Measurements from ENCODE around the gene BHMT. TPM values are rescaled to one million over a fixed set of nuclear protein-coding genes. Genes with fewer than 3 reads are reported as not detected.
"Not testable (repeated sequence)": the region's sequence is repeated elsewhere in the genome, so short reads cannot be mapped to it uniquely, and the experiment has no call there.

Gene BHMT
- total RNA-seq, 2 experiments from 2014 or later = not detected

GRCh38 chr5:79171635-79172245, 60.1 kb downstream of the BHMT start:
- ChIA-PET POLR2A (no interaction called here), CTCF (ENCODE audit: unreplicated experiment) (no interaction called here)
- Histone ChIP-seq H3K4me2 (ENCODE audit: low read length) (no peak overlapping the region), H3K9me2 (ENCODE audit: insufficient read depth, low read length) (no peaks in the 10 kb centered on the region), H2AFZ (ENCODE audit: low read length) (no peak overlapping the region), H3K4me1 (ENCODE audit: insufficient read depth, low read length, poor library complexity, severe bottlenecking) (no peaks in the 10 kb centered on the region), H3K79me2 (ENCODE audit: insufficient read depth, low read depth, low read length) (no peaks in the 10 kb centered on the region), H3K4me3 (ENCODE audit: low read depth, low read length, poor library complexity, severe bottlenecking) (no peak overlapping the region), H3K27ac (ENCODE audit: low read depth, low read length, poor library complexity, severe bottlenecking) (no peak overlapping the region), H3K9me3 (ENCODE audit: low read length) (no peaks in the 10 kb centered on the region), H3K36me3 (ENCODE audit: insufficient read depth, low read length) (no peaks in the 10 kb centered on the region), H4K20me1 (ENCODE audit: insufficient read depth, low read length) (no peaks in the 10 kb centered on the region)
- intact Hi-C loops (cut with micrococcal nuclease; ENCODE audit: unreplicated experiment) = no loop called here
- no peak for DNase-seq (ENCODE audit: low spot score)
- TF ChIP-seq CTCF (conservative IDR thresholded peaks at IDR 0.05; ENCODE audit: low read length) (no peak), EZH2phosphoT487 (IDR thresholded peaks at IDR 0.05; ENCODE audit: borderline replicate concordance, low read depth, low read length) (no peak)
- no TSS peak for BruUV-seq (replicated peaks)

DNA sequence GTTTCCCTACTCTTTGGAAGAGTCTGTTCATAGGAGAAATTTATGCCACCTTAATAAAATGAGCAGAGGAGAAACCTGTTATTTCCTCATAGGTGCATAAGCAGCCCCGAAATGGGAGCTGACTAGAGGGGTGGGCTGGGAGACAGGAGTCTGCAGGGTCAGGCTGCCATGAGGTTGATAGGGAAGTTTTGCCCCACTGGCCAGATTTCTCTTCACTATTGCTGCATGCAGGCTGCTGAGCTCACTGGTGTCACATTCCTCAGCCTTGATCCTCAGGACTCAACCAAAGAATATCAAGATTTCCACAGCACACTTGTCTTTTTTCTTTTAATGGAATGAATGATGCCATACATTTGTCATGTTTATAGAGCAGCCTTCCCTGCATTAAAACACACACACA, 60.7 kb downstream of the BHMT start:
- POLR2A ChIA-PET = no interaction called here
- H3K27ac ChIP-seq (ENCODE audit: low read depth, low read length, poor library complexity, severe bottlenecking) = no peak overlapping the region
- no peak for DNase-seq (ENCODE audit: low spot score)
- intact Hi-C loops (cut with micrococcal nuclease; ENCODE audit: unreplicated experiment) = no loop called here
- no peaks in the 10 kb centered on the region for H3K79me2 ChIP-seq (ENCODE audit: insufficient read depth, low read depth, low read length)
- no peaks in the 10 kb centered on the region for H3K4me1 ChIP-seq (ENCODE audit: insufficient read depth, low read length, poor library complexity, severe bottlenecking)
- H3K4me3 ChIP-seq (ENCODE audit: low read depth, low read length, poor library complexity, severe bottlenecking) = no peak overlapping the region
- no peaks in the 10 kb centered on the region for H3K9me3 ChIP-seq (ENCODE audit: low read length)
- no TSS peak for BruUV-seq (replicated peaks)
- H3K4me2 ChIP-seq (ENCODE audit: low read length) = no peak overlapping the region
- H4K20me1 ChIP-seq (ENCODE audit: insufficient read depth, low read length) = no peaks in the 10 kb centered on the region
- TF ChIP-seq CTCF (conservative IDR thresholded peaks at IDR 0.05; ENCODE audit: low read length) (no peak), EZH2phosphoT487 (IDR thresholded peaks at IDR 0.05; ENCODE audit: borderline replicate concordance, low read depth, low read length) (no peak)
- H3K36me3 ChIP-seq (ENCODE audit: insufficient read depth, low read length) = no peaks in the 10 kb centered on the region
- H3K9me2 ChIP-seq (ENCODE audit: insufficient read depth, low read length) = no peaks in the 10 kb centered on the region
- H2AFZ ChIP-seq (ENCODE audit: low read length) = no peak overlapping the region
- CTCF ChIA-PET (ENCODE audit: unreplicated experiment) = no interaction called here

- H2AFZ ChIP-seq (ENCODE audit: low read length) = no peak overlapping the region
- no peaks in the 10 kb centered on the region for H4K20me1 ChIP-seq (ENCODE audit: insufficient read depth, low read length)
- CTCF ChIA-PET (ENCODE audit: unreplicated experiment) = no interaction called here
- no peaks in the 10 kb centered on the region for H3K9me3 ChIP-seq (ENCODE audit: low read length)
- no peak overlapping the region for H3K4me2 ChIP-seq (ENCODE audit: low read length)
- TF ChIP-seq EZH2phosphoT487 (IDR thresholded peaks at IDR 0.05; ENCODE audit: borderline replicate concordance, low read depth, low read length) (no peak), CTCF (conservative IDR thresholded peaks at IDR 0.05; ENCODE audit: low read length) (no peak)
- POLR2A ChIA-PET = no interaction called here
- no peak overlapping the region for H3K27ac ChIP-seq (ENCODE audit: low read depth, low read length, poor library complexity, severe bottlenecking)
- H3K9me2 ChIP-seq (ENCODE audit: insufficient read depth, low read length) = no peaks in the 10 kb centered on the region
- no peak overlapping the region for H3K4me3 ChIP-seq (ENCODE audit: low read depth, low read length, poor library complexity, severe bottlenecking)
- no peaks in the 10 kb centered on the region for H3K4me1 ChIP-seq (ENCODE audit: insufficient read depth, low read length, poor library complexity, severe bottlenecking)
- intact Hi-C loops (cut with micrococcal nuclease; ENCODE audit: unreplicated experiment) = no loop called here
- BruUV-seq (replicated peaks) = no TSS peak
- H3K79me2 ChIP-seq (ENCODE audit: insufficient read depth, low read depth, low read length) = no peaks in the 10 kb centered on the region
- H3K36me3 ChIP-seq (ENCODE audit: insufficient read depth, low read length) = no peaks in the 10 kb centered on the region
- DNase-seq (ENCODE audit: low spot score) = no peak
Observed at GRCh38 chr5:79173626-79174025, 62.0 kb downstream of the BHMT start.

- H3K9me3 ChIP-seq (ENCODE audit: low read length); H3K79me2 ChIP-seq (ENCODE audit: insufficient read depth, low read depth, low read length); H3K4me1 ChIP-seq (ENCODE audit: insufficient read depth, low read length, poor library complexity, severe bottlenecking); CTCF ChIA-PET (ENCODE audit: unreplicated experiment); H4K20me1 ChIP-seq (ENCODE audit: insufficient read depth, low read length); H3K27ac ChIP-seq (ENCODE audit: low read depth, low read length, poor library complexity, severe bottlenecking); H3K36me3 ChIP-seq (ENCODE audit: insufficient read depth, low read length); BruUV-seq (replicated peaks); H3K9me2 ChIP-seq (ENCODE audit: insufficient read depth, low read length); DNase-seq (ENCODE audit: low spot score); H3K4me2 ChIP-seq (ENCODE audit: low read length); H3K4me3 ChIP-seq (ENCODE audit: low read depth, low read length, poor library complexity, severe bottlenecking); H2AFZ ChIP-seq (ENCODE audit: low read length); intact Hi-C loops (cut with micrococcal nuclease; ENCODE audit: unreplicated experiment): not testable (repeated sequence)
- POLR2A ChIA-PET = interaction anchor here (1.4 kb wide), 1 partner anchor 8 kb away, joined by 3 read pairs; no protein-coding TSS in a partner anchor
Observed at GRCh38 chr5:79180449-79180848, 68.8 kb downstream of the BHMT start.
